Activated CD4-positive, CD25-positive, alpha-beta regulatory T cell (primary cell): ENCODE measurements around the gene ABCA4.

ENCODE experiments used
- DNase-seq, 4 experiments: peaks; one replicate each; lab custom pipeline; 2025; lab: John Stamatoyannopoulos, UW

The ABCA4 gene

DNA sequence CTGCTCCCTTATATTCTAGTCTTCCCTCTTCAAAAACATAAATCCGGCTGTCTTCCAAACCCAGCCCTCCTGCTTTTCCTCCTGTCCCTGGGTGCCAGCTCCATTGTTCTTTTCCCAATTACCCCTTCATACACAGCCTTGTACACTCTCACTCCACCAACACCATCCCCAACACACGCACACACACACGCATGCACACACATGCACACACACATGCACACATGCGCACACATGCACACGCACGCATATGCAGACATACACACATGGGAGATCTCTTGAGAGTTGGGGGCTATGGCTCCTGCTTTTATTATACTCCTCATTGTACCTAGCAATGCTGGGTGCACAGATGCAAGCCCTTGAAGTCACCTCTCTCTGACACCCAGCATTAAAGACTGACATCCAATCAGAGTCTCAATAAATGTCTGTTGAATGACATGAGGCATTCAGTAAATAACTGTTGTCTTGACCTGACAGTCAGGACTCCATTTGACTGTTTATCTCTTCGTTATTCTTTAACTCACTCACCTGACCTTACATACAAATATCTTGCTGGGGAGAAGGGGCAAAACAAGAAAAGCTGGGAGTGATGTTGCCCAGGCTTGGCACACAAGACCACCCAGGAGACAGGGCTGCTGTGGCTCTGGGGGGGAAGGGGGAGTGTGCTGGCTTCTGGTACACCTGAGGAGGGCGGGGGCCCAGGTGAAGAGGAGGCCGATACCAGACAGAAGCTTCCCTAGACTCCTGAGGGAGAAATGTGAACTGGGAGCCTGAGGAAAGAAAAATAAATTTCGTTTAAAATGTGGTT is 16.0 kb downstream of the ABCA4 start:
- no peak for DNase-seq

DNA sequence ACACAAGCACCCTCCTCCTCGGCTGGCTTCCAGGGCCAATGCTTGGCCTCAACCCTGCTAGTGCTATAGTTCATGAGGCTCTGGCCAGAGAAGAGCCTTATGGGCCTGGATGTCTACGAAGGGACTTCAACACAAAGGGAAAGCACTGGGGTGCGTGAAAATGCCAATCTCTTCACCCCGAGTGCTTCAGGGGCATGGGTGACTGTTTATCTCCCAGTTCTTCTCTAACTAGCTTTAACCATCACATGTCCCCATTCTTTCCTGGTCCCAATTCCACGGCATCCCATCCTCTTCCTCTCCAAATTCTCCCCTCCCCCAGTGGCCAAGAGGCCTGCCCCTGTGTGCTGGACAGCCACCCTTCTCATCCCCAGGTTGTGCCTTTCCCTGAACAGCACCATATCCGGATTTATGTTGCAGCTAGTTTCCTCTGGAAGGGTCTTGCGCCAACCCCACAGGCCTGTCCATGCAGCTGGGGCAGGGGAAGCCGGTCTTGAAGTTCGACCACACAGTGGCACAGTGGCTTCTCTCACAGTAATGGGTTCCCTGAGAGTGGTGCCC is 16.7 kb downstream of the ABCA4 start:
- no peak for DNase-seq

DNA sequence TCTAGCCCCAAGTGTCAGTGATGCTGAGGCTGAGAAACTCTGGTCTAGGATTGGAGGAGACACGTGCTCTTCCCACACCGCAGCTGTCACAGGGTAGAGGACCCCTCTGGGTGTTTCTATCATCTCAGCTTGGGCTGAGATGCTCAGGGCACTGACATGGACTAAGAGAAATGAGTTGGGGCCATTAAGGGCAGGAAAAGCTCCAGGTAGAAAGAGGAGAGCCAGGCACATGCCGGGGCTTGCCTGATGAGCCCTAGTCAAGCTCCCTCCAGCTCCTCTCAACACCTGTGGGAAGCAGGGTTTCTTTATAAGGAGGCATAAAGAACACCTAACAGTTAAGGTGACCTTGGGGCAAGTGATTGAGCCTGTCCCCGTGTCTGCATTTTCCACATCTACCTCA is 17.3 kb downstream of the ABCA4 start:
- DNase-seq, result no peak

DNA sequence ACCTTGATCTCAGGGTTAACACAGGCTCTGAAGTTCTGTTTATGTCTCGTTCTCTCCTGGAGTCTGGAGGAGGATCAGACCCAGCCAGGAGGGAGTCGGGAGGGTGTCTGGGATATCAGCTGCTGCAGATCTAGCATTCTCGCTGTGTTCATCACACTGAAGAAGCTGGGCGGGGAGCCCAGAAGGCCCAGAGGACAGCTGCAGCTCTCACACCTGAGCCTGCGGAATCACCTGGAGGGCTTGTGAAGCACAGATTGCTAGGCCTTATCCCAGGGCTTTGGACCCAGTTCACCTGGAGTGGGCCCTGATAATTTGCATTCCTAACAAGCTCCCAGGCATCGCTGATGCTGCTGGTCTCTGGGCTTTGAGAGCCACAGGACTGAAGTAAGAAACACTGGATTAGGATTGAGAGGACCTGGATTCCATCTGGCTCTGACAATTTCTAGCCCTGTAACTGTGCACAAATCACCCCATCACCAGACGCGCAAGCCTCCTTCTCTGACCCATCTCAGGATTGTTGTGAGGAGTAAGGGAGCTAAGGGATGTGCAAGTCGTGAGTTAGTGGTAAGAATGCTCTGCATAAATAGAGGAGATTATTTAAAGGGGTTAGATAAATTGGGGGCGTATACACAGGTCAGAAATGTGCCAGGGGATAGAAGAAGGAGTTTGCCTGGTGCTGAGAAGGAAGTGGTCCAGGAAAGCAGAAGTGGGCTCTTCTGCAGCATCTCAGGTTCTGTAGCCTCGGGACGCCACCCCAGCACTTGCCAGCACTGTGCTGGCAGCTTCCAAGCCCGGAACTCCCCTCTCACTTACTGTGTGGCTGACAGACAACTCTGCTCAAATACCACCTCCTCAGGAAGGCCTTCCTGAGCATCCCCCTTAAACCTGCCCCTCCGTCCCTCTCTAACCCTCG is 19.1 kb downstream of the ABCA4 start:
- DNase-seq, result no peak

DNA sequence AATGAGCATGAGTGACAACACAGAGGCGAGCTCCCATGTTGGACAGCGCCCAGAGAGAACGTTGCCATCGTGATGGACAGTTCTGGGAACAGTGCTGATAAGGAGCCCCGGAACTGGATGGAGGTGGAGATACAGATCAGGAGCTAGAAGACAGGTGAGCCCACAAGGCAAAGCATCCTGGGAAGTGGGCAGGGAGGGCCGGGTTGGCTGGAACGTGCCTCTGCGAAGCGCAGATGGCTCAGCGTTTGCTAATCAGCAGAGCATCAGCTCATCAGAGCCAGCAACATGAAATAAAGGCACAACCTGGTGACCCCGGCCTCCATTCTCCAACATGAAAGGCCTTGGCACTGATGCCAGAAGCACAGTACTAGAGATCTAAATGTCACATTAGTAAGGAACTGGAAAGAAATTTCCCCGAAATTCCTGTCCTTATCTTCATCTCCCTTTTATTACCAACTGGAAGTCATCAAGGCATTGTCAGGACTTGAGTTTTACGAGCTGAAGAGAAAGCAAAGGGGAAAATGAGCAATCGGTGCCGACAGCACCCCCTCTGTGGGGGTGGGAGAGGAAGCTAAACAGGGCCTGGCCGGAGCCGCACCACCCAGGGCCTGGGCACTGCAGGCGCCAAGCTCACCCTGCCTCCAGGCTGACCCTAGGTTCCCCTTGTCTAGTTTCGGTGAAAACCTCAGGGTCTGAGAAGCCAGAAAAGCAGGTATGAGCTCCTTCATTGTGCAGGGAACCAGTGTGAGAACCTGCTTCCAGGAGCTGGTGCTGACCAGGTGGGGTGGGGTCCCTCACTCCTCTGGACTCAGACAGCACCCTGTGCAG is 19.9 kb downstream of the ABCA4 start:
- DNase-seq, result no peak

DNA sequence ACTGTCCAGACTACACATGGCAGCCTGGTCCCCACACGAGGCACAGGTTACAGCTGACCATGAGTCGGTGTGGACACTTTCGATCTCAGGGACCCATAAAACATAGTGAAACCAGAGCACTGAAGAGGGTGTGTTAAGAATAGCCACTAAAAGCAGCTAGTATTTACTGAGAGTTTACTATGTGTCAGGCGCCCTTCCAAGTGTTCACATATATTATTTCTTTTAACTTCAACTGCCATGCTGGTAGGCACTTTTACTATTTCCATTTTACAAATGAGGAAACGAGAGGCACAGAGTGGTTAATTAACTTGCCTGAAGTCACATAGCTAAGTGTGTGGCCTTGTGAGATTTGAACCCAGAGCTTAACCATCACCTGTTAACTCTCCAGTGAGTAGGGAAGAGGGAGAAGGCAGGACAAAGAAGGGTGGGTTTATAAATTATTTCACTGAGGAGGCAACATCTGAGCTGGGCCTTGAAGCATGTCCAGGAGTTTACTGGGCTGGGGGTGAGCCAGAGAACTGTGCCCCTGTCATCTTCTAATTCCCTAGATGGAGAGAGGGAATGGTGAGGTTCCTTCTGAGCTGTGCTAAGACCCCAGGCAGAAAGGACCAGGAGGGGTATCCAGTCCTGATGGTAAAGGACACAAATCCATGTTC is 20.7 kb downstream of the ABCA4 start:
- no peak for DNase-seq

DNA sequence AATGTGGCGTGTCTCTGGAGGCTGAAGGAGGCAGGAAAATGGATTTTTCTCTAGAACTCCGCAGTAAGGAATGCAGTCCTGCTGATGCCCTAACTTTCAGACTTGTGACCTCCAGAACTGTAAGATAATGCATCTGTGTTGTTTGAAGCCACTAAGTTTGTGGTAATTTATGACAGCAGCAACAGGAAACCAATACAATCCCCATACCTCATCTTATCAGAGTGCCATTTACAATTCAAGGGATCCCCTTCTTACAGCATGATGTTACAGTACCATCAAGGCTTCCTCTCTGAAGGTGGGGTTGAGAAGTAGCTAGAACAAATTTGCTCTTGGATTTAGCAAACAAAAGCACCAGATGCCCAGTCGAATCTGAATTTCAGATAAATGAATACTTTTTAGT is 21.6 kb downstream of the ABCA4 start:
- DNase-seq, result no peak

DNA sequence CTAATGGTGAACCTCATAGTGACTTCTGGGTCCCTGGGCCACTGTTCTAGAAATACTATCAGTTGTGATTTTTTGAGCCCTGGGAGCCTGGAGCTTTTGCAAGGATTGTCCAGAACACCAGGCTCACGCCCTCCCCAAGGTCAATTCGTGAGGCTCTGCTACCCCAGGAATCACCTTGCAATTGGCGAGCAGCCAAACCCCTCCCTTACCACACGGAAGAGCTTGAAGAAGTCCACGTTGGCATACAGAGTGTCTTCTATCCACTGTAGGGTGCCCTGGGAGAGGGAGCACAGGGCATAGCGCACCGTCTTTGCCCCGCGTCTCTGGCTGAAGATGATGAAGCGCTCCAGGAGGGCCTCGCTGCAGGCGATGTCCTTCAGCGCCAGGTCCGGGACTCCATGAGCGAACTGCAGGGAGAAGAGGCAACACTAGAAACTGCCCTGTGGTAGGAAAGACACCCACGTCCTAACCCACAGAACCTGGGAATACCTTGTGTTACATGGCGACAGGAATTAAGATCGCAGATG is 22.3 kb downstream of the ABCA4 start:
- no peak for DNase-seq

DNA sequence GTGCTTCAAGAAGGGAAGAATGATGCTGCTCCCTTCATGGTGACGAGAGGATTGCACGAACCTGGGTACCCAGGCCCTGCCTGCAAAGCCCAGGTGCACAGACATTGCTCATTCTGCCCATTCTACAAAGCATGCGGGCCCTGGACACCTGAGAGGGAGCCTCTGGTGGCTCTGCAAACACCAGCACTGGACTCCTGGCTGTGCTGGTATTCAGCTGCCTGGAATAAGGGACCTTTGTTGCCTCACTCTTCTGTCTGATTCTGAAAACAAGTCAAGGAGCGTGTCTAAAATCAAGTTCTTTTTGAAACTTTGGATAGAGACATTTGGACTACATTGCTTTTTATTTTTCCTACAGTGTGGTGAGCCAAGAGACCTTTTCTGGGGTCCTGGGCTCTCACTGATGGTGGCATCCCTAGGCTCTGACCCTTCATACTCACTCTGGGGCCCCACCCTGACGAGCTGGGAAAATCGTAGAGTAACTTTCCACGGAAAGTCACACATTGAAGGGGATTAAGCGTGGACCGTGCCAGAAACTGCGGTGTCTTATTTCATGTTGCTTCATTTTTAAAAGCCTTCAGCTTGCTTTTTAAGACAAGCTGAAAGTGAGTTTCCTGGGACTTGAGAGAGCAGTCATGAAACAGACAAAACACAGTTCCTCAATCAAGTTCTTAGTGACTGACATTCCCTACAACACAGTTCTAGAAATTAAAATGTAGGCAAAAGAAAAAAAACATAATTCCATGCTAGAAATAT is 24.0 kb downstream of the ABCA4 start:
- no peak for DNase-seq

DNA sequence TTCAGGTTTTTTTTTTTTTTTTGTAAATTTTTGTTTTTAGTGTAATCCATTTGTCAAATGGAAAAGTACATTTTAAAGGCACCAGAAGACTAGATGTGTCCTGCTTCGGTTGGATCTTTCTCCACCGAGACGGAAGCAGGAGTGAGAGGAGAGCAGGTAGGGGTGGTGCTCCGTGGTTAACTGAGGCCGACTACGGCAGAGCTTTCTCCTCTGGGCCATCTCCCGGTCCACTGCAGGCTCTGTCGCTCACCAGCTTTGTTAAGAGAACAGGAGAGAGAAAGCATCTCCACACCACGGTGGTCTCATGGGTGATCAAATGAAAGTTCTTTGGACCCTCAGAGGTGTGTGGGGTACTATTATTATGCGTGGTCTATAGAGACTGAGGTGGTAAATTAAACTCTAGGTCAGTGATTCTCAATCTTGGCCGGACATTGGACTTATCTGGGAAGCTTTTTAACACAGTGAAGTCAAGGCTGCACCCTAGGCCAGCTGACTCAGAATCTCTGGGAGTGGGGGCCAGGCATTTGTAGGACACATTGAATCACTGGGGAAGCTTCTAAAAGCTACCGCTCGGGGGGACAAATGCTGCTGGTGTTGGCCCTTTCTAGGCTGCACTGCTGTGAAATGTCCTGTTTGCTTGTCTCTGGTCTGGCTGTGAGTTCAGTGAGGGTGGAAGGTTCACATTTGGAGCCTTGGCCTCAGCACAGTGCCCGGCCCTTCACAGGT is 25.0 kb downstream of the ABCA4 start:
- DNase-seq, result no peak

DNA sequence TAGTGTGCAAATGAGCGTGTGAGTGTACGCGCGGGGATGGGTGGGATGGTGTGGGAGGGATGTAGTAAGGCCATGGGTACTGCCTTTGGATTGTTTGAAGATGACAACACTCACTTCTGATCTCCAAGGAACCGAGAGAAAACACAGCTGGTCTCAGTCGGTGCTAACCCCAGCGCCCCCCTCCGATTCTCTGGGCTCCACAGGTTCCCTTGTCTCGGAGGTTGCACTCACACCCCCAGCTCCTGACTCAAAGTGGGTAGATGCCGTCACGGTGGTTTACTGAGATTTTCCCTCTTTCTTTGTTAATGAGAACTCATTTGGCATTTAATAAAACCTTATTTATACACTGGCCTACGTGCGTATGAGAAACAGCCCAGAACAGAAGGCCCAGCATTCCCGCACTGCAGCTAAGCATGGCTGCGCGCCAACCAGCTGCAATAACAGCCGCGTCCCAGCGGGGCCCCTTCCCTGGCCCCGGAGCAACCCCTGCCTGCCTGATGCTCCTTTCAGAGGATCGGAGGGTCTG is 25.8 kb downstream of the ABCA4 start:
- no peak for DNase-seq

DNA sequence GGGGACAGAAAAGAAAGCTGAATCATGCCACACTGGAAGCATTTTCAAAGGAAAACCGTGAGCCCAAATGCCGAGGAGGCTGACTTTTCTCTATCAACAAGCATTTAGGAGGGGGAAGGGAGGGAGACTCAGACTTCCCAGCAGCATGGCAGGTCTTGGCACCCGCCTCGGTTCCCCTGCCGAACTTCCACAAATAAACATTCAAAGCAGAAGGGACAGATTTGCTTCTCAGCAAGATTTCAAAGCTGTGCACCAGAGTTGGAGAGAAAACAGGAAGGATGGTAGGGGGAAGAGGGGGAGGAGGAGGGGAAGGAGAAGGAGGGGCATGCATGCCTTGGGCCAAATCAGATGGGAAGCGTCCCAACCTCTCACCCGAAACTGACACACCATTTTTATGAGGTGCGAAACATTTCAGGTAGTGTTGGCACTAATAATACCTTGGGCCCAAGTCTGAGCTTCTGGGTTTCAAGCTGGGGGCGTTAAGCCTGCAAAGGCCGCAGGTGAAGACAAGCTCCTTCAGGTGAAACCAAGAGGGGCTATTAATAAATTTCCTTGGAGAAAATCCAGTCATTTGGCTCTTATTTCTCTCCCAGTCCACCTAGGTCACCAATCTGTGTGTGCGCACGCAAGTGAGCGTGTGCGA is 26.4 kb downstream of the ABCA4 start:
- no peak for DNase-seq

DNA sequence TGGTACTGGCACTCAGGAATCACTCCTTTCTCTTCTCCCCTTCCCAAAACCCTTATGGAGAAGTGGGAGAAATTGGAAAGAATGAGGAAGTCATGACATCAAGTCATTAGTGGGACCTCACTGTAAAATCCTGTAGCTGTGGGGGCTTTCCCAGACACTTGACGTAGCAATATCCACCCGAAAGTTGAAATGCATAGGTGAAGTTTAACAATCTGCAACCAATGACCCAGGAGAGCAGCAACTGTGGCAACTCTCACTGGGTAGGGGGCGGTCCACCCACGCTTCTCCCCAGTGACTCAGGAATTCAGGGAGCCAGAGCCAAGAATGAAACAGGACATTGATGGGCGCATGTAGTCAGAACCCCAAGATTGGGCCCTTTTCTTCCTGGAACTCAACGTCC is 27.0 kb downstream of the ABCA4 start:
- DNase-seq, result no peak

DNA sequence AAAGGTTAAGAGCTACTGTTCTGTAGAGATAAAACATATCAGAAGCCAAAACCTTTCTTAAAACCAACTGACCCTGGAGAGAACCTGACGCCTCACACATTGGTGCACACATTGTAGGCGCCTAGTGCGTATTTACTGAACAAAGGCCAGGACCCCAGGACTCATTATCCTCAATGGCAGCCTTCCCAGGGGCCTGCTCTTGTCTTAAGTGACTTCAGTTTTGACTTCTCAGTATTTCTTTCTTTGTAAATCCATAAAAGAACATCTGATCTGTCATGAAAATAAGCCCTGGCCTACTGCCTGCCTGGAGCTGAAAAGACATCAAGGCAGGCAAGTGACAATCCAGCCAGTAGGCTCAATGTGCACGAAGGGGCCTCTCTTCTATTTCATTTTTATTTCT is 27.6 kb downstream of the ABCA4 start:
- no peak for DNase-seq

DNA sequence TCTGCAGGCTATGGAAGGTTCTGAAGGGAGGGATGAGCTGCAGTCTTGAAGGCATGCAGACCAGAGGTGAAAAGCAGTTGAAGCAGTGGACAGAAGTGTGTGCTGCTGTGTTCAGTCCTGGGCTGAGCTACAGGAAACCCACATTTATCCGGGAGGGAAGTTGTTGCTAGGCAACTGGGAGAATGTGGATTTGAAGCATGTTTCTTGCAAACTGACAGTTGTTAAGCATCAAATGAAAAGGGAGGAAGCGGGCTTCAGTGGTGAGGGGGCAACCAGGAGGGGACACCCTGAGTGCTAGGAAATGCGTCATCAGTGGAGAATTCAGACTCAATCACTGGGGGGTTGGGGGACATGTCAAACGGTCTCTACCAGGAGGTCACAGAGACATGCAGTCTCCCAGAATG is 28.7 kb downstream of the ABCA4 start:
- no peak for DNase-seq

DNA sequence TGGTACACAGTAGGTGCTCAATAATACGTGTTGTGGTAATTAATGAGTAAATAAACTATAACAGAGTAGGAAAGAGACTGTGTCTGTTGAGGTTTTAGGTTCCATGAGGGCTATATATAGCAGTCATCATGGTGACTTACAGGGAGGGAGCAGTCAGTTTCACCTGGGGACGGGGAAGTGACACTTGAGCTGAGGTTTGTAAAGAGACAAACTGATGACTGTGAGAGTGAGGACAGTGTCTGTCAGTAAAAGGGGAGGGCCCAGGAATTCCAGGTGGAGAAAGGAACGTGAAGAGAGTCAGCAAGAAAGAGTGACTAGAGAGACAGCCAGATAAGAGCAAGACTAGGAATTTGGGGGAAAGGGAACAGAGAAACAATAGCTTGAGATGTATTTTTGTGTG is 30.2 kb downstream of the ABCA4 start:
- DNase-seq, result no peak

DNA sequence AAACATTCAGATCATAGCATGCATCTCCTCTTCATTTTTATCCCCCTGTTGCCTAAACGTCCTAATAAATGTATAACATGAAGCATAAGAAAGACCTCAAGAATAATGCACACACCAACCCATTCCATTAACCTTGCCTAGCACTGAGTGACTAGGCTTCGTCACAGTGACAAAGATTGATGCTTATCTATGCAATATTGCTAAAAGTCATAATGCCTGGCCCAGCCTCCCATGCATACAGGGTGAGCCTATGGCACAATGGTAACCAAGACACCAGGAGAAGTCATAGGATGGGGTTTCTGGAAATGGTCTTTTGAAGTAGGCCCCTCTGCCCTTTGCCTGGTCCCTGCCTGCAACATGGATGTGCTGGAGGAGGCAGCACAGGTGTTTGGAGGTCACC is 33.8 kb downstream of the ABCA4 start:
- DNase-seq, result no peak

DNA sequence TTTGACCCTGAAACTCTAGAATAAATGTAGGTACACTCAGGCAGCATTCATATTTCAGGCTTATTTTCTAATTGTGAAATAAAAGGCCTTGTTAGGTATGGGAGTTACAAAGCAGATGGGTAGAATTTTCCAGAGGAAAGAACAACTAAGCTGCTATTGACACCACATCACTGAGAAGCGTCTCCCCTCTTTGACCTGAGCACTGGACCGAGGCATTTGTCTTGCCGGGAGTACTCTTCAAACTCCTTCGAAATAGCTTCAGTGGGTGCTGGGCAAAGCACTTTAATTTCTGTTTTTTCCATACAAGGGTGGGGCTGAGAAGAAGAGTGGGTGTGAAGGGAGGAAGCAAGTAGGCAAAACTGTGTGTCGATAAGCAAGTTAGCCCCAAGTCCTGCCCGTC is 36.4 kb downstream of the ABCA4 start:
- DNase-seq, result no peak

DNA sequence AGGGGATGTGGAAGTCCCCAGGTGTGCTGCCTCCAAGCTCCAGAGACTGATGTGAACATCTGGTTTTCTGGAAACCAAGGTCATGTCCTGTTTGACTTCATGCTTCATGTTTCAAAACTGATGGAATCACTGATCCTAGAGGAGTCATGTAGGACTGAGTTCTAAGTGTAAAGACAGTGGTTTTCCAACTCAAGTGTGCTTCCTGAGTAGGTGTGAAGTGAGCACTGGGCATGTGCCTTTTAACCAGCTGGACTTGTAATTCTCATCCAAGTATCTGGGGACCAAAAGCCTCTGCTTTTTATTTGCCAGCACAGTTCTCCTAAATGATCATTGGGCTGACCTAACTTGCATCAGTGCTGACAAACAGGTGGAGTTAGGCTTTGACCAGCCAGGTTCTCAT is 36.9 kb downstream of the ABCA4 start:
- no peak for DNase-seq
